ENCODE results near the gene MORN5. TPM values are rescaled to one million over a fixed set of nuclear protein-coding genes. Genes with fewer than 3 reads are reported as not detected.

Gene MORN5
- total RNA-seq, 1 donor from 2014 or later = not detected

GRCh38 chr9:122219856-122220672 is 60.4 kb downstream of the MORN5 start:
- Mint-ChIP-seq H3K27ac (ENCODE audit: unreplicated experiment) (no peak overlapping the region), H3K4me3 (no peak overlapping the region), H3K4me1 (peaks cover 21% of the 10 kb centered on the region)

GRCh38 chr9:122220673-122221182 is 61.0 kb downstream of the MORN5 start:
- Mint-ChIP-seq H3K9me3 (no peaks in the 10 kb centered on the region), H3K36me3 (ENCODE audit: low read depth) (peaks cover 8% of the 10 kb centered on the region), H3K27me3 (ENCODE audit: low read depth) (peaks cover 100% of the 10 kb centered on the region), H3K4me1 (peaks cover 21% of the 10 kb centered on the region), H3K27ac (ENCODE audit: unreplicated experiment) (no peak overlapping the region), H3K4me3 (no peak overlapping the region)
- DNase-seq (ENCODE audit: low read depth, low spot score) = no peak
- no peak for TF ChIP-seq CTCF (conservative IDR thresholded peaks at IDR 0.05)

More at GRCh38 chr9:122219856-122220672, 60.4 kb downstream of the MORN5 start:
- peaks cover 6% of the 10 kb centered on the region for H3K36me3 Mint-ChIP-seq (ENCODE audit: low read depth)
- no peak for DNase-seq (ENCODE audit: low read depth, low spot score)
- TF ChIP-seq CTCF (conservative IDR thresholded peaks at IDR 0.05) = no peak
- H3K27me3 Mint-ChIP-seq (ENCODE audit: low read depth) = peaks cover 100% of the 10 kb centered on the region
- H3K9me3 Mint-ChIP-seq = no peaks in the 10 kb centered on the region

GRCh38 chr9:122221183-122221811 is 61.6 kb downstream of the MORN5 start:
- H3K27me3 Mint-ChIP-seq (ENCODE audit: low read depth) = peaks cover 100% of the 10 kb centered on the region
- H3K4me1 Mint-ChIP-seq = peaks cover 21% of the 10 kb centered on the region
- no peak for DNase-seq (ENCODE audit: low read depth, low spot score)
- H3K27ac Mint-ChIP-seq (ENCODE audit: unreplicated experiment) = no peak overlapping the region
- TF ChIP-seq CTCF (conservative IDR thresholded peaks at IDR 0.05) = no peak
- no peak overlapping the region for H3K4me3 Mint-ChIP-seq
- no peaks in the 10 kb centered on the region for H3K9me3 Mint-ChIP-seq
- peaks cover 9% of the 10 kb centered on the region for H3K36me3 Mint-ChIP-seq (ENCODE audit: low read depth)

- DNase-seq (ENCODE audit: low read depth, low spot score) = no peak
- Mint-ChIP-seq H3K4me1 (peaks cover 29% of the 10 kb centered on the region), H3K9me3 (no peaks in the 10 kb centered on the region)
These were observed 63.1 kb downstream of the MORN5 start for GRCh38 chr9:122222791-122223190.

GRCh38 chr9:122223435-122223834 is 63.7 kb downstream of the MORN5 start:
- Mint-ChIP-seq H3K36me3 (ENCODE audit: low read depth) (peaks cover 10% of the 10 kb centered on the region), H3K4me1 (peaks cover 29% of the 10 kb centered on the region), H3K27me3 (ENCODE audit: low read depth) (peaks cover 99% of the 10 kb centered on the region), H3K9me3 (no peaks in the 10 kb centered on the region), H3K27ac (ENCODE audit: unreplicated experiment) (no peak overlapping the region), H3K4me3 (no peak overlapping the region)
- no peak for DNase-seq (ENCODE audit: low read depth, low spot score)
- TF ChIP-seq CTCF (conservative IDR thresholded peaks at IDR 0.05) = no peak

More at GRCh38 chr9:122222791-122223190, 63.1 kb downstream of the MORN5 start:
- Mint-ChIP-seq H3K36me3 (ENCODE audit: low read depth) (peaks cover 13% of the 10 kb centered on the region), H3K27me3 (ENCODE audit: low read depth) (peaks cover 100% of the 10 kb centered on the region), H3K27ac (ENCODE audit: unreplicated experiment) (no peak overlapping the region), H3K4me3 (no peak overlapping the region)
- TF ChIP-seq CTCF (conservative IDR thresholded peaks at IDR 0.05) = no peak
